ENCODE measurements around the gene PPP1R2. TPM values are rescaled to one million over a fixed set of nuclear protein-coding genes. Genes with fewer than 3 reads are reported as not detected.

PPP1R2 gene
- total and polyA plus RNA-seq, 2 of the 13 experiments (the other 11 are each of a cell fraction or from before 2014, with no cell fraction given), result 36.5 to 86.5 TPM

DNA sequence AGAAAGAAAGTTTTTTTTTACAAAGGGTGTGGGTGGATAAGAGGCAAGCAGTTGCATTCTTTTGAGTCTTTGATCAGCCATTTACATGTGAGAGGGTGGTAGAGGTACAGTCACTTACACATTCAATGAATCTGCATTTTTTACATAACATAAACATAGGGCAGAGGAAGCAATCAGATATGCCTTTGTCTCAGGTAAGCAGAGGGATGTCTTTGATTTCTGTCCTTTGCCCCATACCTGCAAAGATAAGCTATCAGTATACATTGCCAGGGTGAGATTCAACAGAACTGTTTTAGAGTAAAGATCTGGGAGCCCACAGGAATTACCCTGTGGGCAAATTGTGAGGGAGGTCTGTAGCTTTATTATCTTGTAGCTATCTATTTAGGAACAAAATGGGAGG lies 5.4 kb upstream of the PPP1R2 start (continued):
- TF ChIP-seq, protein P1, sequence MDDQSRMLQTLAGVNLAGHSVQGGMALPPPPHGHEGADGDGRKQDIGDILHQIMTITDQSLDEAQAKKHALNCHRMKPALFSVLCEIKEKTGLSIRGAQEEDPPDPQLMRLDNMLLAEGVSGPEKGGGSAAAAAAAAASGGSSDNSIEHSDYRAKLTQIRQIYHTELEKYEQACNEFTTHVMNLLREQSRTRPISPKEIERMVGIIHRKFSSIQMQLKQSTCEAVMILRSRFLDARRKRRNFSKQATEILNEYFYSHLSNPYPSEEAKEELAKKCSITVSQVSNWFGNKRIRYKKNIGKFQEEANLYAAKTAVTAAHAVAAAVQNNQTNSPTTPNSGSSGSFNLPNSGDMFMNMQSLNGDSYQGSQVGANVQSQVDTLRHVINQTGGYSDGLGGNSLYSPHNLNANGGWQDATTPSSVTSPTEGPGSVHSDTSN (CRISPR knock-in tag; IDR thresholded peaks at IDR 0.05; ENCODE audit: borderline replicate concordance), result no peak
- TF ChIP-seq ZNF543 (CRISPR knock-in tag; IDR thresholded peaks at IDR 0.05) (no peak), ZBTB33 (CRISPR knock-in tag; IDR thresholded peaks at IDR 0.05) (no peak), ZNF652 (CRISPR knock-in tag; IDR thresholded peaks at IDR 0.05; ENCODE audit: borderline replicate concordance, low read depth) (no peak), ZNF503 (CRISPR knock-in tag; IDR thresholded peaks at IDR 0.05) (no peak; the same call in 1 of the 2 replicates), HNRNPH1 (optimal IDR thresholded peaks at IDR 0.05; ENCODE audit: low read depth, low read length) (no peak), RNF2 (conservative IDR thresholded peaks at IDR 0.05; ENCODE audit: low read depth) (no peak), KAT8 (CRISPR knock-in tag; IDR thresholded peaks at IDR 0.05) (no peak), ZXDC (CRISPR knock-in tag; IDR thresholded peaks at IDR 0.05) (no peak), SALL1 (CRISPR knock-in tag; IDR thresholded peaks at IDR 0.05) (no peak), PATZ1 (CRISPR knock-in tag; IDR thresholded peaks at IDR 0.05) (no peak)
- TF ChIP-seq, protein P2, sequence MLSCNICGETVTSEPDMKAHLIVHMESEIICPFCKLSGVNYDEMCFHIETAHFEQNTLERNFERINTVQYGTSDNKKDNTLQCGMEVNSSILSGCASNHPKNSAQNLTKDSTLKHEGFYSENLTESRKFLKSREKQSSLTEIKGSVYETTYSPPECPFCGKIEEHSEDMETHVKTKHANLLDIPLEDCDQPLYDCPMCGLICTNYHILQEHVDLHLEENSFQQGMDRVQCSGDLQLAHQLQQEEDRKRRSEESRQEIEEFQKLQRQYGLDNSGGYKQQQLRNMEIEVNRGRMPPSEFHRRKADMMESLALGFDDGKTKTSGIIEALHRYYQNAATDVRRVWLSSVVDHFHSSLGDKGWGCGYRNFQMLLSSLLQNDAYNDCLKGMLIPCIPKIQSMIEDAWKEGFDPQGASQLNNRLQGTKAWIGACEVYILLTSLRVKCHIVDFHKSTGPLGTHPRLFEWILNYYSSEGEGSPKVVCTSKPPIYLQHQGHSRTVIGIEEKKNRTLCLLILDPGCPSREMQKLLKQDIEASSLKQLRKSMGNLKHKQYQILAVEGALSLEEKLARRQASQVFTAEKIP (CRISPR knock-in tag; IDR thresholded peaks at IDR 0.05; ENCODE audit: borderline replicate concordance), result no peak
